SK-N-SH (cell line): Measurements from ENCODE around the gene EPS8L2. TPM values are rescaled to one million over a fixed set of nuclear protein-coding genes. Genes with fewer than 3 reads are reported as not detected.

ENCODE experiments used
- CTCF ChIA-PET: fragments of 300-600, 350-600 bp; formaldehyde crosslinking; extraction: SDS; loops from one replicate; lab custom pipeline; 2021; lab: Yijun Ruan, JAX
- POLR2A ChIA-PET: fragments of 350-600 bp; sonication (Branson Sonifier 250); formaldehyde crosslinking; extraction: SDS; loops from one replicate; lab custom pipeline; 2020; ENCODE audit warnings: antibody characterized with exemption, inconsistent platforms; lab: Yijun Ruan, JAX
- DNase-seq: peaks from one replicate; pipeline ENCODE4 v3.0.0; 2012
- H2AFZ ChIP-seq: fragments of 200-600 bp; sonication (generic); 2 replicates; pipeline ENCODE4 v1.8.1; 2016; ENCODE audit warnings: antibody characterized with exemption, mild to moderate bottlenecking, low read depth
- H3F3A ChIP-seq: fragments of 200-600 bp; sonication (generic); replicated peaks from 2 replicates; pipeline ENCODE3; 2016; ENCODE audit warnings: antibody characterized with exemption, mild to moderate bottlenecking; ENCODE audit not compliant: insufficient read depth
- H3K27ac ChIP-seq, 2 experiments: fragments of 200-500 bp in 1 of 2; fragments of 200-600 bp in 1 of 2; sonication (Bioruptor generic) in 1 of 2; sonication (generic), shearing (Covaris generic) in 1 of 2; 2 replicates each; pipeline versions ENCODE4 v1.5.1 to v1.6.1; 2014 to 2016; ENCODE audit warnings: low read depth in 2 of 2, inconsistent platforms in 1 of 2, low read length in 1 of 2, mild to moderate bottlenecking in 1 of 2, mixed read lengths in 1 of 2
- H3K27me3 ChIP-seq: fragments of 200-600 bp; sonication (generic), shearing (Covaris generic); 2 replicates; pipeline ENCODE4 v1.6.1; 2016; ENCODE audit warnings: mixed run types; ENCODE audit not compliant: insufficient read depth
- H3K36me3 ChIP-seq, 2 experiments: fragments of 200-500 bp in 1 of 2; fragments of 200-600 bp in 1 of 2; sonication (Bioruptor generic) in 1 of 2; sonication (generic) in 1 of 2; replicated peaks in 1 of 2; 2 replicates each; pipeline versions ENCODE3 to v1.5.1; 2014 to 2016; ENCODE audit warnings: low read length in 1 of 2, mild to moderate bottlenecking in 1 of 2; ENCODE audit not compliant: insufficient read depth in 2 of 2, control insufficient read depth in 1 of 2
- H3K4me1 ChIP-seq, 2 experiments: fragments of 200-500 bp in 1 of 2; fragments of 200-600 bp in 1 of 2; sonication (Bioruptor generic) in 1 of 2; sonication (generic), shearing (Covaris generic) in 1 of 2; 2 replicates each; pipeline versions ENCODE4 v1.5.1 to v1.6.1; 2014 to 2016; ENCODE audit warnings: low read depth in 1 of 2, low read length in 1 of 2, mixed run types in 1 of 2; ENCODE audit not compliant: insufficient read depth in 2 of 2, control insufficient read depth in 1 of 2
- H3K4me2 ChIP-seq: fragments of 200-600 bp; sonication (generic), shearing (Covaris generic); 2 replicates; pipeline ENCODE4 v1.6.1; 2017; ENCODE audit warnings: mixed run types
- H3K4me3 ChIP-seq, 2 experiments: fragments of 200-500 bp in 1 of 2; fragments of 200-600 bp in 1 of 2; sonication (Bioruptor generic) in 1 of 2; sonication (generic), shearing (Covaris generic) in 1 of 2; 2 replicates each; pipeline versions ENCODE4 v1.5.1 to v1.8.1; 2014 to 2016; ENCODE audit warnings: low read depth in 2 of 2, inconsistent platforms in 1 of 2, low read length in 1 of 2, mild to moderate bottlenecking in 1 of 2, mixed read lengths in 1 of 2, moderate library complexity in 1 of 2
- H3K79me2 ChIP-seq: fragments of 200-600 bp; sonication (generic); 2 replicates; pipeline ENCODE4 v1.8.1; 2017; ENCODE audit warnings: mild to moderate bottlenecking; ENCODE audit not compliant: insufficient read depth
- H3K9ac ChIP-seq: fragments of 200-600 bp; sonication (generic); 2 replicates; pipeline ENCODE4 v1.6.1; 2017; ENCODE audit warnings: mixed run types
- H3K9me2 ChIP-seq: fragments of 200-600 bp; sonication (generic); 2 replicates; pipeline ENCODE4 v1.6.1; 2017; ENCODE audit warnings: mixed run types
- H3K9me3 ChIP-seq: fragments of 200-600 bp; sonication (generic); 2 replicates; pipeline ENCODE4 v1.6.1; 2017; ENCODE audit warnings: mixed run types, mild to moderate bottlenecking, moderate library complexity
- H4K20me1 ChIP-seq: fragments of 200-600 bp; sonication (generic); 2 replicates; pipeline ENCODE4 v1.6.1; 2017; ENCODE audit warnings: mild to moderate bottlenecking, mixed run types; ENCODE audit not compliant: insufficient read depth
- ELF1 ChIP-seq: IDR thresholded peaks from 2 replicates; pipeline ENCODE4 v1.4.0; 2012
- EZH2phosphoT487 ChIP-seq: fragments of 200-600 bp; sonication (generic); IDR thresholded peaks from 2 replicates; pipeline ENCODE4 v1.6.1; 2017; ENCODE audit warnings: low read depth, mixed run types, mild to moderate bottlenecking, antibody characterized with exemption, moderate library complexity, borderline replicate concordance
- FOSL2 ChIP-seq: IDR thresholded peaks from 2 replicates; pipeline ENCODE4 v1.4.0; 2012; ENCODE audit warnings: low read depth, mild to moderate bottlenecking, moderate library complexity, borderline replicate concordance
- FOXJ3 ChIP-seq: sonication (generic); formaldehyde crosslinking; IDR thresholded peaks from 2 replicates; pipeline ENCODE4 v1.5.1; 2020; ENCODE audit warnings: mild to moderate bottlenecking, missing genetic modification reagents
- FOXM1 ChIP-seq: IDR thresholded peaks from 2 replicates; pipeline ENCODE4 v1.4.0; 2012; ENCODE audit warnings: low read depth, mild to moderate bottlenecking
- GABPA ChIP-seq: IDR thresholded peaks from 2 replicates; pipeline ENCODE4 v1.4.0; 2012; ENCODE audit warnings: low read depth, mild to moderate bottlenecking
- GATA2 ChIP-seq: sonication (generic); formaldehyde crosslinking; IDR thresholded peaks from 2 replicates; pipeline ENCODE4 v1.5.0; 2020; ENCODE audit warnings: mild to moderate bottlenecking, missing genetic modification reagents
- MEF2A ChIP-seq: IDR thresholded peaks from 2 replicates; pipeline ENCODE4 v1.4.0; 2012; ENCODE audit warnings: low read depth, borderline replicate concordance
- MXI1 ChIP-seq: IDR thresholded peaks from 2 replicates; pipeline ENCODE4 v1.6.1; 2012; ENCODE audit warnings: mild to moderate bottlenecking, low read depth, low read length, improper control_type of control experiment
- PBX3 ChIP-seq: IDR thresholded peaks from 2 replicates; pipeline ENCODE4; 2012
- POLR2AphosphoS5 ChIP-seq: IDR thresholded peaks from 2 replicates; pipeline ENCODE4 v1.6.1; 2012; ENCODE audit warnings: low read depth, low read length
- SIN3A ChIP-seq: IDR thresholded peaks from 2 replicates; pipeline ENCODE4 v1.6.1; 2012; ENCODE audit warnings: low read depth, mild to moderate bottlenecking, low read length, moderate library complexity, borderline replicate concordance
- USF1 ChIP-seq: IDR thresholded peaks from 2 replicates; pipeline ENCODE4 v1.4.0; 2012; ENCODE audit warnings: low read depth, borderline replicate concordance
- USF2 ChIP-seq: fragments of 150-350 bp; IDR thresholded peaks from 2 replicates; pipeline ENCODE4 v1.6.1; 2017; ENCODE audit warnings: antibody characterized with exemption, low read length, low read depth, borderline replicate concordance
- ZBTB33 ChIP-seq: IDR thresholded peaks from 2 replicates; pipeline ENCODE4 v1.4.0; 2012; ENCODE audit warnings: low read depth, borderline replicate concordance
- WGBS: methylation state at CpG from one replicate; pipeline ENCODE4 v1.1.6; 2017; ENCODE audit warnings: low lambda C conversion rate; 5-methylcytosine and 5-hydroxymethylcytosine counted together
- polyA plus RNA-seq, 3 experiments: library from polyadenylated mRNA; depleted of rRNA; stranded (reverse); fragments of >200 nt; gene quantifications; 2 replicates each; pipeline ENCODE4 v1.2.3, GENCODE V29; 2012
- TF ChIP-seq, protein P1 (sequence below): fragments of 150-350 bp; IDR thresholded peaks from 2 replicates; pipeline ENCODE4 v1.6.1; 2016; ENCODE audit warnings: mild to moderate bottlenecking, low read depth, low read length

The EPS8L2 gene
- polyA plus RNA-seq, 1 of the 3 experiments (the other 2 are of a cell fraction): 0.74 TPM

DNA sequence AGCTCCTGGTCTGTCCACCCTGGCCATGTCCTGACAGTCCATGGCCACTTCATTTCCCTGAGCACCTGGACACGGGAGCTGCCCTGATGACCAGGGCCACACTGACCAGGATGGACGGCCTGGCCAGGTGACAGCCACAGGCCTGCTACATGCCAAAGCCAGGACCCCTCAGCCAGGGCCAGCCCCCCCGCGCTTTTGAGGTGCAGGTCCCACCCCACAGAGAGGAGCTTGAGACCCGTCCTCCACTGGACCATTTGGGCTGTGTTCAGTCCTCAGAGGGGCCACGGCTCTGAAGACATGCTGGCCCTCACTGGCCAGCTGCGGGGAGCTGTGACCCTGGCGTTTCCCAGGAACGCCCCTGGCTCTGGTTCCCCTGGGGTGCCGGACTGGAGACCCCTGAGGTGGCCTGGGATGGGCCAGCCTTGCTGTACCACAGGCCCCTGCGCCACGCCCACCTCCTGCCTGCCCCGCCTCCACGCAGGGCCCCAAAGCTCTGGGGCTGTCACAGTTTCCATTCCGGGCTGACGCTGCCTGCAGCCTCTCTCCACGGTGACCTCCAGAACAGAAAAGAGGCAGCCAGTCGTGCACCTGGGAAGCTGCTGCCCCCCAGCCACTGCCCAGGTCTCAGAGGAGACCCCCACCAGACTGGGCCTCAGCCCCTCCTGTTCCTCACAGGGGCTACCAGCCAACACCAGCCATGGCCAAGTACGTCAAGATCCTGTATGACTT, 18.2 kb downstream of the EPS8L2 start:
- Histone ChIP-seq H3K36me3 (no peaks in the 10 kb centered on the region), H3K27ac (no peak overlapping the region), H3F3A (peaks cover 9% of the 10 kb centered on the region), H3K9me3 (no peaks in the 10 kb centered on the region), H3K4me2 (no peak overlapping the region)
- DNase-seq: peak; percentile 30
- WGBS: 73% methylated on average over 7 of the region's 19 CpGs
- TF ChIP-seq USF1 (no peak), GATA2 (no peak), POLR2AphosphoS5 (no peak)
- TF ChIP-seq, protein P1, sequence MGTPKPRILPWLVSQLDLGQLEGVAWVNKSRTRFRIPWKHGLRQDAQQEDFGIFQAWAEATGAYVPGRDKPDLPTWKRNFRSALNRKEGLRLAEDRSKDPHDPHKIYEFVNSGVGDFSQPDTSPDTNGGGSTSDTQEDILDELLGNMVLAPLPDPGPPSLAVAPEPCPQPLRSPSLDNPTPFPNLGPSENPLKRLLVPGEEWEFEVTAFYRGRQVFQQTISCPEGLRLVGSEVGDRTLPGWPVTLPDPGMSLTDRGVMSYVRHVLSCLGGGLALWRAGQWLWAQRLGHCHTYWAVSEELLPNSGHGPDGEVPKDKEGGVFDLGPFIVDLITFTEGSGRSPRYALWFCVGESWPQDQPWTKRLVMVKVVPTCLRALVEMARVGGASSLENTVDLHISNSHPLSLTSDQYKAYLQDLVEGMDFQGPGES: no peak
- TF ChIP-seq, all 33 proteins: peak for 0
- no peaks in the 10 kb centered on the region for H4K20me1 ChIP-seq
- ChIA-PET POLR2A (interaction anchor here (0.6 kb wide), 2 partner anchors 24 to 32 kb away, joined by 3 read pairs; no protein-coding TSS in a partner anchor), CTCF (interaction anchor here (0.6 to 11.8 kb wide), 22 partner anchors 12 to 299 kb away, joined by 3 to 150 read pairs (median 4); partner anchors contain the start of genes DEAF1, LMNTD2, PHRF1 and TALDO1)
- no peak overlapping the region for H2AFZ ChIP-seq
- H3K79me2 ChIP-seq: no peaks in the 10 kb centered on the region
- H3K27me3 ChIP-seq: peaks cover 43% of the 10 kb centered on the region
- no peaks in the 10 kb centered on the region for H3K9me2 ChIP-seq
- H3K4me1 ChIP-seq: peaks cover 0 to 21% of the 10 kb centered on the region in 2 experiments; a peak in 1 of 4 replicates
- H3K4me3 ChIP-seq: no peak overlapping the region
- H3K9ac ChIP-seq: no peak overlapping the region

- no peak overlapping the region for H3K4me3 ChIP-seq
- TF ChIP-seq USF2 (no peak), ZBTB33 (no peak), PBX3 (no peak), FOXJ3 (CRISPR knock-in tag) (no peak), FOSL2 (no peak), MEF2A (no peak), GABPA (no peak), FOXM1 (no peak), USF1 (no peak), MXI1 (no peak), POLR2AphosphoS5 (no peak), GATA2 (no peak), ELF1 (no peak), SIN3A (no peak), EZH2phosphoT487 (no peak)
- TF ChIP-seq, all 33 proteins: peak for 0
- Histone ChIP-seq H3K9me2 (no peaks in the 10 kb centered on the region), H3K4me2 (no peak overlapping the region), H3K9me3 (no peaks in the 10 kb centered on the region), H3K27me3 (peaks cover 37% of the 10 kb centered on the region), H3K4me1 (peaks cover 0 to 21% of the 10 kb centered on the region in 2 experiments; a peak in 1 of 4 replicates), H4K20me1 (no peaks in the 10 kb centered on the region), H2AFZ (no peak overlapping the region), H3K27ac (no peak overlapping the region), H3K36me3 (no peaks in the 10 kb centered on the region), H3K79me2 (no peaks in the 10 kb centered on the region), H3K9ac (no peak overlapping the region), H3F3A (peaks cover 9% of the 10 kb centered on the region)
- ChIA-PET POLR2A (interaction anchor here (0.6 kb wide), 1 partner anchor 32 kb away, joined by 3 read pairs; no protein-coding TSS in a partner anchor), CTCF (interaction anchor here (0.9 to 11.8 kb wide), 11 partner anchors 8 to 170 kb away, joined by 3 to 150 read pairs (median 6); partner anchors contain the start of genes DEAF1, TALDO1 and TMEM80)
- WGBS: 62% methylated on average over 16 of the region's 18 CpGs
- peak; percentile 34 for DNase-seq
These were observed 18.9 kb downstream of the EPS8L2 start for GRCh38 chr11:724778-725386.
